HepG2 (cell line): ENCODE measurements around the gene LRP1B. TPM values are rescaled to one million over a fixed set of nuclear protein-coding genes. Genes with fewer than 3 reads are reported as not detected.
A peak's percentile ranks its signal among the peaks of the same experiment; 100 is the strongest.

ENCODE experiments used
- ATAC-seq: fragments of 200-7000 bp; cut with Tn5 transposase; 3 replicates; pipeline ENCODE4 v1.9.1; 2020; ENCODE audit warnings: mild to moderate bottlenecking, moderate library complexity
- BruUV-seq: library from RNA; stranded (reverse); fragments of 400-500 nt; replicated peaks from 2 replicates; lab custom pipeline; 2021; lab: Mats Ljungman, UMichigan
- CTCF ChIA-PET: fragments of 300-600 bp; formaldehyde crosslinking; extraction: SDS; loops from one replicate; lab custom pipeline; 2021; ENCODE audit warnings: low total read pairs, inconsistent platforms, low intra/inter-chr PET ratio; lab: Yijun Ruan, JAX
- POLR2A ChIA-PET: fragments of 350-600 bp; sonication (Branson Sonifier 250); formaldehyde crosslinking; loops from one replicate; lab custom pipeline; 2020; ENCODE audit warnings: antibody characterized with exemption, inconsistent platforms; lab: Yijun Ruan, JAX
- DNase-seq: peaks from one replicate; pipeline ENCODE4 v3.0.0-alpha.2; 2015; ENCODE audit warnings: low spot score
- FAIRE-seq: peaks from 3 replicates; lab custom pipeline; 2011; peaks lifted over from hg19 to GRCh38; lab: Jason Lieb, UNC
- H2AFZ ChIP-seq: one replicate; pipeline ENCODE4 v1.6.1; 2011; ENCODE audit warnings: low read length, inconsistent platforms
- H3K27ac ChIP-seq: fragments of 300-600 bp; 3 replicates; pipeline ENCODE4 v1.8.0; 2011; ENCODE audit warnings: mixed run types, mild to moderate bottlenecking, mixed read lengths, low read length, inconsistent platforms; ENCODE audit not compliant: insufficient read depth; ENCODE audit errors: extremely low read length
- H3K27me3 ChIP-seq, 2 experiments: fragments of 200-600 bp in 1 of 2; 2 replicates in 1 of 2; 3 replicates in 1 of 2; pipeline versions ENCODE4 v1.6.0 to v1.8.0; 2011; ENCODE audit warnings: low read length in 2 of 2, mild to moderate bottlenecking in 2 of 2, moderate library complexity in 2 of 2, inconsistent platforms in 1 of 2; ENCODE audit not compliant: insufficient read depth in 2 of 2, control insufficient read depth in 1 of 2
- H3K36me3 ChIP-seq, 2 experiments: fragments of 200-600 bp in 1 of 2; replicated peaks in 1 of 2; 2 replicates in 1 of 2; 3 replicates in 1 of 2; pipeline versions ENCODE4 v1.5.1 to v1.8.0; 2011; ENCODE audit warnings: low read length in 2 of 2, inconsistent platforms in 1 of 2; ENCODE audit not compliant: insufficient read depth in 2 of 2, control insufficient read depth in 1 of 2
- H3K4me1 ChIP-seq: 2 replicates; pipeline ENCODE4 v1.5.1; 2012; ENCODE audit warnings: low read length, inconsistent platforms; ENCODE audit not compliant: insufficient read depth
- H3K4me2 ChIP-seq: 2 replicates; pipeline ENCODE4 v1.6.0; 2011; ENCODE audit warnings: low read depth, low read length, inconsistent platforms
- H3K4me3 ChIP-seq, 3 experiments: fragments of 200-600 bp in 1 of 3; sonication (generic), shearing (Covaris generic) in 1 of 3; replicated peaks in 1 of 3; 2 replicates each; pipeline ENCODE4 v1.5.1; 2011 to 2016; ENCODE audit warnings: low read length in 3 of 3, inconsistent platforms in 2 of 3, low read depth in 2 of 3, mild to moderate bottlenecking in 2 of 3, control low read depth in 1 of 3, mixed read lengths in 1 of 3; ENCODE audit not compliant: insufficient read depth in 1 of 3
- H3K79me2 ChIP-seq: one replicate; pipeline ENCODE4 v1.6.1; 2011; ENCODE audit warnings: low read length, inconsistent platforms; ENCODE audit not compliant: insufficient read depth
- H3K9ac ChIP-seq: 2 replicates; pipeline ENCODE4 v1.6.0; 2011; ENCODE audit warnings: mild to moderate bottlenecking, low read depth, low read length, inconsistent platforms; ENCODE audit not compliant: insufficient read depth
- H3K9me3 ChIP-seq: 2 replicates; pipeline ENCODE4 v1.5.1; 2012; ENCODE audit warnings: mild to moderate bottlenecking, low read length
- H4K20me1 ChIP-seq: 2 replicates; pipeline ENCODE4 v1.6.0; 2011; ENCODE audit warnings: inconsistent platforms, mild to moderate bottlenecking, low read length, moderate library complexity; ENCODE audit not compliant: insufficient read depth
- ATF1 ChIP-seq: IDR thresholded peaks from 2 replicates; pipeline ENCODE4 v1.6.1; 2016; ENCODE audit warnings: mild to moderate bottlenecking, control low read depth
- CREB1 ChIP-seq, 2 experiments: fragments of 450-650 bp in 1 of 2; IDR thresholded peaks; 2 replicates each; pipeline ENCODE4 v1.6.1; 2016 to 2017; ENCODE audit warnings: control low read depth in 1 of 2, mild to moderate bottlenecking in 1 of 2, missing compliant biosample characterization in 1 of 2, missing genetic modification characterization in 1 of 2
- MBNL3 ChIP-seq: fragments of 250-450 bp; sonication (Bioruptor Pico); conservative IDR thresholded peaks from 2 replicates; pipeline ENCODE4 v1.8.0; 2022; ENCODE audit warnings: mild to moderate bottlenecking, inconsistent platforms
- RBFOX2 ChIP-seq: fragments of 200-400 bp; formaldehyde crosslinking; IDR thresholded peaks from 2 replicates; pipeline ENCODE4 v1.6.1; 2017; ENCODE audit warnings: low read depth, mild to moderate bottlenecking, low read length
- ZMYM2 ChIP-seq: sonication (generic); formaldehyde crosslinking; IDR thresholded peaks from 2 replicates; pipeline ENCODE4 v1.8.0; 2022; ENCODE audit warnings: mild to moderate bottlenecking, missing genetic modification reagents
- ZNF567 ChIP-seq: sonication (generic); formaldehyde crosslinking; IDR thresholded peaks from 2 replicates; pipeline ENCODE4 v1.8.1; 2023; ENCODE audit warnings: mild to moderate bottlenecking, missing genetic modification reagents, borderline replicate concordance
- ZNF780A ChIP-seq: sonication (generic); formaldehyde crosslinking; IDR thresholded peaks from 2 replicates; pipeline ENCODE4 v1.8.0; 2022; ENCODE audit warnings: mild to moderate bottlenecking, missing genetic modification reagents, moderate library complexity
- WGBS: methylation state at CpG from one replicate; pipeline ENCODE4 v1.1.6; 2017; ENCODE audit warnings: low lambda C conversion rate; 5-methylcytosine and 5-hydroxymethylcytosine counted together
- in situ Hi-C: cut with HindIII; loops from 2 replicates; pipeline ENCODE4 v1.10.0; 2017; ENCODE audit warnings: low pct_unique_long_range_greater_than_20kb; ENCODE audit not compliant: extremely low pct_ligation_motif_present
- intact Hi-C: fragments of 100-400 bp; cut with micrococcal nuclease; formaldehyde crosslinking; loops from one replicate; pipeline ENCODE4 v1.10.0; 2022; ENCODE audit not compliant: unreplicated experiment
- polyA plus RNA-seq, 8 experiments: library from polyadenylated mRNA; depleted of rRNA in 3 of 8; stranded (reverse) in 7 of 8; unstranded in 1 of 8; fragments of >200 nt; fragmentation: Illumina TruSeq in 4 of 8; extraction: Trizol in 4 of 8; gene quantifications; 2 replicates each; pipeline versions ENCODE4 v1.2.1 to v1.2.3, GENCODE V29; 2011 to 2016; ENCODE audit warnings: low read depth in 4 of 8, missing spikeins in 1 of 8, mixed read lengths in 1 of 8; ENCODE audit not compliant: insufficient read depth in 1 of 8
- total RNA-seq, 5 experiments: library from RNA; depleted of rRNA; stranded (reverse); fragments of >200 nt; fragmentation: Illumina TruSeq; extraction: Trizol; gene quantifications; 2 replicates each; pipeline ENCODE4 v1.2.3, GENCODE V29; 2016; ENCODE audit warnings: low read depth in 1 of 5
- TF ChIP-seq, protein P1 (sequence below): sonication (generic); formaldehyde crosslinking; IDR thresholded peaks from 2 replicates; pipeline ENCODE4 v1.8.1; 2022; ENCODE audit warnings: low read depth, mild to moderate bottlenecking, missing genetic modification reagents

Gene LRP1B
- total and polyA plus RNA-seq, 2 of the 13 experiments (the other 11 are each of a cell fraction or from before 2014, with no cell fraction given) = 0.04 TPM; not detected in 1

- no peak for TF ChIP-seq ZNF567 (CRISPR knock-in tag)
These were observed 1622.1 kb downstream of the LRP1B start (continued) for GRCh38 chr2:140508756-140509155.

- BruUV-seq = no TSS peak
- POLR2A ChIA-PET = no interaction called here
- Histone ChIP-seq H3K27me3 (no peaks in the 10 kb centered on the region), H3K79me2 (no peaks in the 10 kb centered on the region), H3K9me3 (no peaks in the 10 kb centered on the region), H3K27ac (no peak overlapping the region), H3K9ac (no peak overlapping the region), H3K4me2 (no peak overlapping the region), H3K4me3 (no peak overlapping the region), H3K36me3 (no peaks in the 10 kb centered on the region), H4K20me1 (no peaks in the 10 kb centered on the region), H3K4me1 (no peaks in the 10 kb centered on the region), H2AFZ (no peak overlapping the region)
- WGBS = 39% methylated on average over 2 of the region's 2 CpGs
- CTCF ChIA-PET = no interaction called here
- DNase-seq (no peak), FAIRE-seq (no peak), ATAC-seq (no peak)
- in situ Hi-C loops = no loop called here
- intact Hi-C loops = no loop called here
- TF ChIP-seq, protein P1, sequence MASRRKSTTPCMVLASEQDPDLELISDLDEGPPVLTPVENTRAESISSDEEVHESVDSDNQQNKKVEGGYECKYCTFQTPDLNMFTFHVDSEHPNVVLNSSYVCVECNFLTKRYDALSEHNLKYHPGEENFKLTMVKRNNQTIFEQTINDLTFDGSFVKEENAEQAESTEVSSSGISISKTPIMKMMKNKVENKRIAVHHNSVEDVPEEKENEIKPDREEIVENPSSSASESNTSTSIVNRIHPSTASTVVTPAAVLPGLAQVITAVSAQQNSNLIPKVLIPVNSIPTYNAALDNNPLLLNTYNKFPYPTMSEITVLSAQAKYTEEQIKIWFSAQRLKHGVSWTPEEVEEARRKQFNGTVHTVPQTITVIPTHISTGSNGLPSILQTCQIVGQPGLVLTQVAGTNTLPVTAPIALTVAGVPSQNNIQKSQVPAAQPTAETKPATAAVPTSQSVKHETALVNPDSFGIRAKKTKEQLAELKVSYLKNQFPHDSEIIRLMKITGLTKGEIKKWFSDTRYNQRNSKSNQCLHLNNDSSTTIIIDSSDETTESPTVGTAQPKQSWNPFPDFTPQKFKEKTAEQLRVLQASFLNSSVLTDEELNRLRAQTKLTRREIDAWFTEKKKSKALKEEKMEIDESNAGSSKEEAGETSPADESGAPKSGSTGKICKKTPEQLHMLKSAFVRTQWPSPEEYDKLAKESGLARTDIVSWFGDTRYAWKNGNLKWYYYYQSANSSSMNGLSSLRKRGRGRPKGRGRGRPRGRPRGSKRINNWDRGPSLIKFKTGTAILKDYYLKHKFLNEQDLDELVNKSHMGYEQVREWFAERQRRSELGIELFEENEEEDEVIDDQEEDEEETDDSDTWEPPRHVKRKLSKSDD (CRISPR knock-in tag) = no peak
- TF ChIP-seq CREB1 (IDR thresholded peaks at IDR 0.05) (peak; percentile 73), CREB1 (CRISPR knock-in tag; IDR thresholded peaks at IDR 0.05) (no peak)
These were observed 1624.2 kb downstream of the LRP1B start for GRCh38 chr2:140506606-140507005.

GRCh38 chr2:140504601-140505000 lies 1626.2 kb downstream of the LRP1B start:
- no peak for ATAC-seq
- ChIA-PET CTCF (no interaction called here), POLR2A (no interaction called here)
- no peaks in the 10 kb centered on the region for H3K36me3 ChIP-seq
- H3K27ac ChIP-seq = no peak overlapping the region
- no peaks in the 10 kb centered on the region for H3K79me2 ChIP-seq
- no peak for TF ChIP-seq ATF1 (CRISPR knock-in tag)
- TF ChIP-seq CREB1 (IDR thresholded peaks at IDR 0.05) = peak; percentile 37; the same call in 1 of the 2 replicates
- no peak for TF ChIP-seq CREB1 (CRISPR knock-in tag; IDR thresholded peaks at IDR 0.05)
- no peak for TF ChIP-seq MBNL3 (CRISPR knock-in tag)
- no peak for TF ChIP-seq RBFOX2
- no peak for TF ChIP-seq ZNF780A (CRISPR knock-in tag)
- no peak for TF ChIP-seq ZMYM2 (CRISPR knock-in tag)
- TF ChIP-seq, all 625 proteins: peak for 1
- 2% methylated on average over 2 of the region's 2 CpGs for WGBS
- intact Hi-C loops = no loop called here
- H3K9ac ChIP-seq = no peak overlapping the region
- BruUV-seq = no TSS peak
- DNase-seq (no peak), FAIRE-seq (no peak)
- H3K4me1 ChIP-seq = no peaks in the 10 kb centered on the region
- H4K20me1 ChIP-seq = no peaks in the 10 kb centered on the region
- in situ Hi-C loops = no loop called here
- H3K4me2 ChIP-seq = no peak overlapping the region
- H3K4me3 ChIP-seq = no peak overlapping the region
- H3K9me3 ChIP-seq = no peaks in the 10 kb centered on the region
- no peaks in the 10 kb centered on the region for H3K27me3 ChIP-seq
- no peak overlapping the region for H2AFZ ChIP-seq
